Fibroblast of skin of right quadriceps (primary cell): ENCODE data around the gene PALLD.

Source experiments
- DNase-seq: peaks from one replicate; pipeline ENCODE4 v3.0.0-alpha.2; 2013

Gene PALLD

DNA sequence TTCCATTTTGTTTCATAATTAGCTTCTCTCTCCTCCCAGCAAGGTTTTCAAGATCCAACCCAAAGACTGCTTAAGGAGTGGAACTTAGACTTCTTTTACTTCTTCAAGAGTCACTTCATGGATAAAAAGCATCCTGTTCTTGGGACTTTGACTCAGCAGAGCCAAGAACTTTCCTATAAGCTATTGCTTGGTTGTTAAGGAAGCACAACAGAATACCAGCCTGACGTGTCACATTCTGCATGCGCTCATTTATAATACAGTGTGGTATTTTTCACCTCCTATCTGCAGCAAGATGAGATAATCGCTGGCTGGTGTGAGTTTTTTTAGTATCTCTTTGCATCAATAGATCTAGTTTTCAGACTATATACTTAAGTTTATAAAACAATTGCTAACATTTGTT lies 152.1 kb downstream of the PALLD start:
- DNase-seq = peak; percentile 83

DNA sequence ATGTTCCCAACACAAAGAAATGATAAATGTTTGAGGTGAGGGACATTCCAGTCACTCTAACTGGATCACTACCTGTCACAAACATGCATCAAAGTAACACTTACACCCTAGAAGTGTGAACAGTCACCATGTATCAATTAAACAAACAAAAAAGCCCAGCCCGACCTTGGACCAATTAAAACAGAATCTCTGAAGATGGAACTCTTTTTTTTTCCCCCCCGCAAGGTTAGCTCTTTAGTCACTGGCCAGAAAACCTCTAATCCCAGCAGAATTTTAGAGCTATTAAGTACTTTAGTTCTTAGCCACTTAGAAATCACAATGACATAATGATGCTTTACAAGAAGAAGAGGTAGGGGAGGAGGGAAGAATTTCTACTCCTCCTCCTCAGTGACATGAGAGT lies 154.5 kb downstream of the PALLD start:
- peak; percentile 58 for DNase-seq

DNA sequence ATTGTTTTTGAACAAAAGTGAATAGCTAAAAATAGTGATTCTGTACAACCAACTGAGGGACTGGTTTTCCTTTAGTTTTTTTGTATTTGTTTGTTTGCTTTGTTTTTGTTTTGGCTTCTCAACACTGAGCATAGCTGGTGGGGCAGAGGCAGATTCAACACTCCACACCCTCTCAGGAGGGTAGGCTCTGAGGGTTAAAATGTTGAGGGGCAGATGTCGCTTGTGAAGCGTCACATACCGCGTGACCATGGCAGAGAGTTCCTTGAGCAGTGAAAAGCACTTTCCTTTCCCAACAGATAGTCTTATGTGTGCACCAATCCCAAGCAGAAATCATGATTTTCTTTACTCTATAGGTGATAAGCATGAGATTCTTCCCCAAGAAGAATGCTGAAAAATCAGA lies 155.0 kb downstream of the PALLD start:
- DNase-seq = no peak

DNA sequence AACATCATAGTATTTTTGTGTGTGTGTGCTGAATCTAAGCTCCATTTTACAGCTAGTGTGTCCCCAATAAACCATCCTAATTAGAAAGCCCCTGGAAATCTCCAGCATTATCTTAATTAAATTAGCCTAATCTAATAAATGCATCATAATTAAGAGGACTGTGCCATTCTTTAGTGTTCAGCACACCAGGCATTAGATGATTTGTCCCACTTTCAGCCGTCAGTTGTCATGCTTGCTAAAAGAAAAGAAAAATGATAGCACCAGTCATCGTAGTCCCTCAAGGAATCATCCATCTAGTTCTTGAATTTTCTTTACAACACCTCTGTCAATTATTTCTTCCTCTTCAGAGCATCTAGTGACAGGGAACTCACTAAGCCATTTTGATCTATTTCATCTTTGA lies 155.9 kb downstream of the PALLD start:
- DNase-seq = no peak

DNA sequence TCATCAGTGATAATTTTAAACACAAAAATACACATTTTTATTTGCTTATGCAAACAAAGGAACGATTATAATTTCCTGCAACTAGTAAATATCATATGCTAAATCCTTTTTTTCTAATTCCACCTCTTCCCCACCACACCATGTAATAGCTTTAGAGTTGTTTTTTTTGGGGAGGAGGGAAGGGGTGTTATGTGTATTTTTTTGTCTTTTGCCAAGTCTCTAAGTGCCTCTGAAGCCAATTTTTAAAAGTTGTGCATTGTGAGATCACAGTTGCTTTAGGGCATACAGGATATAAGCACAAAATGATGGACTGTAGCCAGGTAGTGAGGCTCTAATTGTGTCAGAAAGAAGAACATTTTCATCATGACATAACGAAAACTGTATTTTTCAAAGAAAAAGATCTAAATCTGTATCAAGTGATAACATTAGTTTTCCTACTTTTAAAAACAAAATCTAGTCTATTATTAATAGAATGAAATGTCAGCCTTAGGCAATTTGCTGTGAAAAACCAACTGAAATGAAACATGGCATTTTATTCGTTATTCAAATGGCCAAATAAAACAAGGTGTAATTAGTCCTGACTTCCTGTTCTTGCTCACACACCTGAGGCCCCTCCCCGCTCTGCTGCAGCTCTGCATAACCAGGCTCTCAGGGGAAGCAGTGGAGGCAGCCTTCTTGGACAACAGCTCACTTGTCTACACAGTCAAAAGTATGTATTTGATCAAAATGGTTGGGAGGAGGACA lies 157.4 kb downstream of the PALLD start:
- no peak for DNase-seq

DNA sequence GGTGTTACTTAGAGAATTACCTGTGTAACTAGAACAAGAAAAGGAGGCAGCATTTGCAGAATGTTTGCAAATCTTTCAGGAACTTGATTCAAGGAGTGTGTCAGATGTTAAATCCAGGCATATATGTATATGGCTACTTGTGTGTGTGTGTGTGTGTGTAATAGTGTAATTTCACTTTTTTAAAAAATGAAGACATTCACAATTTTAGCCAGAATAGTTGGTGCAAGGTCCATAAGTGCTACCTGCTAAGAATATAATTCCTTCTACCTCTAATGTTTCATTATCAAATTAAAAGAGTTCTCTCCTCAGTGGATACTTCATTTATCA lies 158.0 kb downstream of the PALLD start:
- no peak for DNase-seq

DNA sequence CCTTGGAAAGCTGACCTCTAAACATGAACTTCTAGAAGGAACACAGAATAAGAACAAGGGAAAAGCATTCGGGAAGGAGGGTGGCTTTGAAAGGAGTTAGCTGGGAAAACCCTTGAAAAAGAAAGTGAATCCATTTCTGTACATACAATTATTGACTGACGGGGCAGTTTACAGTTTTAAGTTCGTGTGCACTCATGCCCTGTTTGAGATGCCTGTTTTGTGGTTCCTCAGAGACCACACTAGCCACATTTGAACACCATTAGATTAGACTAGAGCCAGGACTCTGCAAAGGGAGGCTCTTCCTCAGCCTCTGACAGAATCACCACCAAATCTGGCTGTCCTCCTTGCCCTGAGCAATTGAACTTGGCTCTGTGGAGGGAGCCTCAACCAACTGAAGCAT lies 158.3 kb downstream of the PALLD start:
- DNase-seq = no peak

DNA sequence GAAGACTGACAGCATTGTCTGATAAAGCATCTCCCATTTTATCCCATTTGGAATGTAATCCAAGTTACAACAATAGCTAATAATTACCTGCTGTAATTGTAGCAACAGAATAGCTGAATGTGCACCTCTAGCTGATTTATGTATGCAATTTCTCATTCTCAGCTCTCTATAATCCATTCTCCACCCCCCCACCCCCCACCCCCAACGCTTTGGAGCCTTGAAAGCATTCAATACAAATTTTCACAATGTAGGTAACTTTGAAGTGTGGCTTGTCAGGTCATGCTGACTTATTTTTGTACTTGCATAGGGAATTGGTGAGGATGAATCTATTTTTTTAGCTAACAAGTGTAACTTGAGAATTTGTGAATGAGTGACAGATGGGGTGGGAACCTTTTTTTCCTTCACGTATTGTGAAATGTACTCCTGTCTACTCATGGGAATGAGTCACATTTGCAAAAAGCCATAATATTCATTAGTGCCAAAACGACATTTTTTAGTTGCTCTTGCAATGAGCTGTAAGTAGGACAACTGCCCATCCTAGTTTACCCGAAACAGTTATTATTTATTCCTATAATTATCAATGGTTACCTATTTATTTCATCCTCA lies 159.3 kb downstream of the PALLD start:
- DNase-seq = peak; percentile 86

DNA sequence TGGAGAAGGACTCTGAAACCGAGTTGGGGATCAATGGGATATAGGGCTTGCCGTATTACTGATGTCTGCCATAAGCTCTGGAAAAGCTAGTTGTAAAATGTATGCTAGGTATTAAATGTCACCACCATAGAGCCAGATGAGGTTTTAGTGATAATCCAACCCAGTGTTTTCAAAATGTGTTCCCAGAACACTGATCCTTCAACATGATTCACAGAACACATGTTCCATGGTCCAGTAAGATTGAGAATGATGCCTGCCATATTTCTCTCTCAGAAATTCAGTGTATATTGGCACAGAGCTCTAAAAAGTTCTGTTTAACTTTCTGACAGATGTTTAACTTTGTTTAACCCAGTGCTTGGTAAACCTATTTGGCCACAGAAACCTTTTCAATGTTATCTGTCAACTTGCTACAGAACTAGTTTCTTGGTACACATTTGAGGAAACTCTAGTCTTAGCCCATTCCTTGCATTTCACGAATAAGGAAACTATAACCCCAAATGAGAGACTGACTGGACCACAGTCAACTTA lies 160.2 kb downstream of the PALLD start:
- DNase-seq = no peak

DNA sequence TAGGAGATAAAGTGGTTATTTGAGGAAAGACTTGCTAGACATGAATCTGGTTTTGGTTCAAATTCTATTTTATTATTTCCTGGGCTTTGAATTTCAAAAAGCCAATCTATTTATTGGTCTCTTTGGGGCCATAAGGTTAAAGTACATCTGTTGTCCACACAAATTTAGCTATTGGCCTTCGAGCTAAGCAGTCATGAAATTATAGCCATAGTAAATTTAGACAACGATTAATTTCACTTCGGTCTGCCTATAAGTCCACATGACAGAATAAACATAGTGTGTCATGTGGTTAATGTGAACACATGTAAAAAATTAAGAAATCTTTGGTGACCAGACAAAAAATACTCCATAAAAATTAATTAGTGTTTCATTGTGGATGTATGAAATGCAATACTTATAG lies 161.9 kb downstream of the PALLD start:
- no peak for DNase-seq

DNA sequence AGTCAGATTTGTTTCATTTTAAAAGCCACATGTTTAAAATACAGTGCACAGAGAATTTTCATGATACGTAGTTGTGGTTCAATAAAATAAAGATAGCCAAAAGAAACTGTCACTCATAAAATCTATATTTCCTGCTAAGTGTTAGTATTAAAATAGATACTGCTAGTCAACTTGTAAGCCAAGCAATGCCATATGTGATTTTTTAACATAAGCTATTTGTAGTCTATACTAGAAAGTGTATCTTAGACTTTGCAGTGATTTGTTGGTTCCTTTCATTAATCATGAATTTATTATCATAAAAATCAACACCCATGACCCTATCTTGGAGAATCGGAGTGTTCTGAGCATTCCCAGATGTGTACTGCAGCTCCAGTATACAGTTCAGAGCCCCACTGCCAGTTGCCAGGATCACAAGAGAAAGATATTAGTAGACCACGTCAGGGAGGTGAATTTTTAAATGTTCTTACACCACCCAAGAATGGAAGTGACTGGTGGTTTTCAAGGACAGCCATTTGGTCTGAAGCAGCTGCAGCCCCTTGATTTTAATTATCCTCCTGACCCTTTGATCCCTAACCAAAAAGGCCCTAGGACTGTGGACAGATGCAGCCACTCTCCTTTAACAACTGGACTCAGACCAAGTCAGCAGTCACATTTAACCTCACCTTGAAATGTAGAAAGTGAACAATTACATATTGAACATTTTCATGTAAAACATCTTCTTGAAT lies 163.1 kb downstream of the PALLD start:
- peak; percentile 37 for DNase-seq

DNA sequence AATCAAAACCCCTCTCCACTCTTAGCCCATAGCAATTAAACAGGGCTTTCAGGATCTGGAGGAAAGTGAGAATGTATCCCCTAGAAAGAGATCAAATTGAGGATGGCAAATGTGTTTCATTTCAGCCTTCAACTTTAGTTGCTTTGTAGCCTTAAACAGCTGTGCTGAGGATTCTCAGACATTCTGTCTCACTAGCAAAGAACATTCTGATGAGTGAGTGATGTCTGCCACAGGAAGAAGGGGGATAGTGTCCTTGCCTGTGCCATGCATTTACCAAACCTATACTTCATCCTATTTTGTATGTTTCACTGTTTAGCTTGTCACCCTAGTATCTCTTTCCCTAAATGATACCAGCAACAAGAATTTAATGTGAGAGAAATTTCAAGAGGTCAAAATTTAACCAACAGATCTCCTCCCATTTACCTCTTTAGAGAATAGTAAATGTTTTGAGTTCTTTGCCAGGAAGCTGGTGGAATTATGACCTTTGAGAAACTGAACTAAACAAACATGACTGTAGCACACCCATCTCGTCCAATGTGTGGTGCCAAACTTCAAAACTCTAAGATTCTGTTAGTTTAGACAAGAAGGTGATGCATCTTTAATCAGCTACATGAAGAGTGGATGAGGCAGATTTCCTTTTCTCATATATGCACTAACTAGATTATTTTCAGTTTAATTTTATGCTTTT lies 165.6 kb downstream of the PALLD start:
- DNase-seq = no peak

DNA sequence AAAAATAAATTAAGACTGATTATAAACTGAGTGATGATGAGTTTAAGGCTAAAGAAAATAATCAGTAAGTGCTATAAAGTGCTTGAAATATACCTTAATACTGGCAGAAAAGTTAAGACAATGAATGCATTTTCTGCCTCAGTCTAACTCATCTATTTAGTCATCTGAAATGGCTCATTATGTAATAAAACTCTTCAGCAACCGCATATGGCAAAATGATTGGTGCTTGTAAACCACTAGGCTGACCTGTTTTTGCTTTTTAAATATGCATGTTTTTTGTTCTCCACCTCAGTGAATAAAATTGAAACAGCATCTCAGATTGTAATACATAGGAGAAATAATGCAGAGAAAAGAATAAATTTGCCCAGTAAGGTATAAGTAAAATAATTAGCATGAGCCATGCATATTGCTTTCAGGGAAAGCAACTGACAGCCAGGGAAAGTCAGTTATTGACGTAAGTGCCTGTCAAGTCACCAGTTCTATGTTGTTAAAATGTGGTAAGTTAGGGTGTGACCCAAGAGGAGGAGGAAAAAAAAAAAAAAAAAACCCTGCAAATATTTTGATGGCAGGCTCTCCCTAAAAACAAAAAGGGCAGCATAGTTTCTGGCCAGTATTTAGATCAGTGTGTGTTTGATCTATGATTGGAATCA lies 167.5 kb downstream of the PALLD start:
- no peak for DNase-seq

DNA sequence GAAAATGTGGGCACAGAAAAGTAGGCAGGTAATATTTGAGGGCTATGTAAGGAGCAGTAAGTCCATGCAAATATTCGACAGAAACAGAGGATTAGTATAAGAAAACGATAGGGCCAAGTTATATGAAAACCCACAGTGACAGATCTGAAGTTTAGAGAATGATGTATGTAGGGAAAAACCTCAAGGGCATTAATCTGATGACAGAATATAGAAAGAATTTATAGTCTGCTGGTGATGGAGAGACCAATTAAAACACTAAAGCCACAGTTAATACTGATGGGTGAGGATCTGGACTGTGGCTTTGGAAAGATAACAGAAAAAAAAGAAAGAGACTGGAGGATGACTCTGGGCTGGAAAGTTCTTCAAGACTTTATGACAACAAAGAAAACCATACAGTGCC lies 169.7 kb downstream of the PALLD start:
- DNase-seq = peak; percentile 87

DNA sequence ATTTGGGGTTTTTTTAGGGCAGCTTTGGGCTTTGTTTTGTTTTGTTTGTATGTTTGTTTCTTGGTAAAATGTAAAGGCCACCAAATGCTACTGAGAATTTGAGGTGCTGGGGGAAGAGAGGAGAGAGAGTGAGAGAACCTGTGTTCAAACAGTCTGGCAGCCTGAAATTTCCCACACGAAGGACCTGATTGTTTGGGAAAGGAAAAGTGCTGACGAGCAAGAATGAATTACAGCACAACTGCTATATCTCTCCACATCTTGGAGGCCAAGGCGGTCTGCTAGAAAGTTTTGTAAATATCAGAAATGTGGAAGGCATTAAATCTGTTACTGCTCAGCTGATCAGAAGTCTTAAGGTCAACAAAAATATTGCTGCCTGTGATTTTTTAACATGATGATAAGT lies 170.5 kb downstream of the PALLD start:
- peak; percentile 39 for DNase-seq

DNA sequence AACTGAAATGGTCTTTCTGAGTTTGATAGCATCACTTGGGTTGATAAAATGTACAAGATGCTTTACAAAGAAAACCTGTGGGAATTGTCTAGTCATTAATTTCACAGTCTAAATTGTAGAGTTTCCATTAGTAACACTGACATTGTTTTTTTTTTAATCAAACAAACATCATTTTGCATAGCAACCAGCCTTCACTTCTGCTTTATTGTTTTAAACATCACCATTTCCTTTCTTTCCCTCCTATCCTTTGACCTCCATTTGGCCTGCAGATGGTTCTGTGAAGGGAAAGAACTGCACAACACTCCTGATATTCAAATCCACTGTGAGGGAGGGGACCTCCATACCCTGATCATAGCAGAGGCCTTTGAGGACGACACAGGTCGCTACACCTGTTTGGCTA lies 171.1 kb downstream of the PALLD start:
- no peak for DNase-seq

DNA sequence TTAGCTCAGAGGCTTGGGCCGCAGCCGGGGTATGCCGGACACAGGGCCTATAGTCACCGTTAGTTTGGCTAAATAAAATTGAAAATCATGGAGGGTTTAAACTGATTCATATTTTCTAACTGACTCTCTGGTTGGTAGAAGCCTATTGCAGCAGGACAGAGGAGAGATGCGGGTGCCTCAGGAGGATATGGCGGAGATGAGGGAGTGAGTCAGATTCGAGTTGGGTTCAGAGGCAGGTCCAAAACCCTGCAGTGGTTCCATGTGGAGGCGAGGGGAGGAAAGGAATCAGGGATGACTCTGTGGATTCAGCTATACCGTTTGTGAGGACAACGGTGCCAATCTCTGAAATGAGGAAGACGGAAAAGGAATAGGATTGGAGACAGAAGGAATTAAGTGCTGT lies 176.6 kb downstream of the PALLD start:
- DNase-seq = no peak

DNA sequence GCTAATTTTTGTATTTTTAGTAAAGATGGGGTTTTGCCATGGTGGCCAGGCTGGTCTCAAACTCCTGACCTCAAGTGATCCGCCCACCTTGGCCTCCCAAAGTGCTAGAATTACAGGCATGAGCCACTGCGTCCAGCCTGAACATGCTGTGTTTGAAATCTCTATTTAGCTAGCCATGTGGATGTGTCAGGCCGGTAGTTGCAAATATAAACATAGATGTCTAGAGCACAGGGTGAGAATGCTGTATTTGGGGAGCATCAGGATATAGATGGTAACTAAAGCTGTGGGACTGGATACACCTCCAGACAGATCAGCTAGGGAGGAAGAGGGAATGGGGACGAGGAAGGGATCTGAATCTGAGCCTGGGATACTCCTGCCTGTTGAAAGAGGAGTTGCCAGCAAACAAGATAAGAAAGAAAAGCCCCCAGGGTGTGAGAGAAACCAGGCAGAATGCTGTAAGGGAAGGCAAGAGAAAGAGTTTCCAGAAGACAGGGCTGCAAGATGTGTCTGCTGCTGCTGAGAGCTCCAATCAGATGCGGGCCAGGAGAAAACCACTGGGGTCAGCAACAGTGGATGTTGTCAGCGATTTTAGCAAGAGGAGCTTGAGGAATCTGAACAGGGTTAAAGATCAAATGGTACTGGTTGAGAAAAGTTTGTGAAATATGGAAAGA lies 177.4 kb downstream of the PALLD start:
- DNase-seq = no peak

DNA sequence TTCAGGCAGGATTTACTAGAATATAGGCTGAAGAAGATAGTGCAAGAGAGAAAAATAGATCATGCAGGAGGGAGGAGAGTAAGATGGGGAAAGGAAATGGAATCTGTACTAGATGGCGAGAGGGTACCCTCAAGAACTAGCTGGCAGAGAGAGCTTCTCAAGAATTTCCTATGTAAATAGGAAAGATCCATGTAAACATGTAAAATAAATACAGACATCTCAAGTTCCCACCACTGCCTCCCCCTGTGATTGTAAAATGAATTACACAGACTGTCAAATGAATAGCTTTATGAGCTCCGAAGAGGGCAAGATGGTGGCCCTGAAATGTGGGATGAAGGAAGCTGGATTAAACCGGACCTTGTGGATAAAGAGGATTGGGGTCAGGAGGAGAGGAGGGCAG lies 178.0 kb downstream of the PALLD start:
- DNase-seq = no peak

DNA sequence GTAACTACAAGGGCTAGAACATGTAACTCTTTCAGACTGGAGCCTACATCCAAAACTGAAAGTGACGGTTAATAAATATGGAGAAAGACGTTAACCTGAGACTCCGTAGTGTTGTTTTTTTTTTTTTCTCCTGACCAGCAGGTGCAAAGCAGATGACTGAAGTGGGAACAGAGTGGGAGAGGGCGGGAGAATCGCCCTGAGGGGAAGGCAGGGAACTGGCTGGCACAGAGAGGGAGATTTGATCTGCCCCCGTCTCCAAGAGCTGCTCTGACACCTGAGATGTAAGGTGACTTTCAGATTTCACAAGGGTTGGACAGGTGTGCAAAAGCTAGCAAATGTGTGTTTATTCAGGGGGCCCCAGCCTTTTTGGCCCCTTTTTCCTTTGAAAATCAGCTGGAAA lies 180.2 kb downstream of the PALLD start:
- DNase-seq = no peak

DNA sequence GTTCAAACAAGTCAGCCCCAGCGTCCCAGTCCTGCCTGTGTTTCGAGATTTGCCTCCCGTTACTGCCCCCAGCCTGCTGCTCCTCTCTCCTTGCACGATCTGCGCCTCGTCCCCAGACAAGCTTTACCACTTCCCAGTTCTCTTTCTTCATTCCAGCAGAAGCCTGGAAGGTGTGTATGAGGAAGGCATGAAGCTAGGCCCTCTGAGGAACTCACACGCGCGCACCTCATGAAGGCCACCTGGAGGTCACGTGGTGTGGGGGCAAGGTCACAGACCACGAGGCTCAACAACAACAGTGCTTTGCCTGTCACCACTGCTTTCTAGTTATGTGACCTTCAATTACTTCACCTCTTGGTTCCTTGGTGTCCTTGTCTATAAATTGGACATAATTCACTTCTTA lies 181.0 kb downstream of the PALLD start:
- DNase-seq = no peak

DNA sequence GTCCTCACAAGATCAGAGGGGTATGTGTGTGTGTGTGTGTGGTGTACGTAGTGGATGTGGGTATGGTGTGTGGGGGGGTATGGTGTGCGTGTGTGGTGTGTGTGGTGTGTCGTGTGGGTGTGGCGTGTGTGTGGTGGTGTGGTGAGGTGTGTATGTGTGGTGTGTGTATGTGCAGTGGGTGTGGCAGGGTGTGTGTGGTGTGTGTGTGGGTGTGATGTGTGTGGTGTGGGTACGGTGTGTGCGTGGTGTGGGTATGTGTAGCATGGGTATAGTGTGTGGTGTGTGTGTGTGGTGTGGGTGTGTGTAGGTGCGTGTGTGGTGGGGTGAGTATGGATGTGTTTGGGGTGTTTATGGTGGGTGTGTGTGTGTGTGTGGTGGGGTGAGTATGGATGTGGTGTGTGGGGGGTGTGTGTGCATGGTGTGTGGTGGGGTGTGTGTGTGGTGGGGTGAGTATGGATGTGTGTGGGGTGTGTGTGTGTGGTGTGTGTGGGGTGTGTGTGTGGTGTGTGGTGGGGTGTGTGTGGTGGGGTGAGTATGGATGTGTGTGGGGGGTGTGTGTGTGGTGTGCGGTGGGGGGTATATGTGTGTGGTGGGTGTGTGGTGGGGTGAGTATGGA lies 182.0 kb downstream of the PALLD start:
- DNase-seq = no peak
